GM23338 (cell line): ENCODE measurements around the gene MIGA1.
A peak's percentile ranks its signal among the peaks of the same experiment; 100 is the strongest.

ENCODE experiments used
- TF ChIP-seq, protein P1 (sequence below), 2 experiments: fragments of 200-600 bp in 1 of 2; sonication (generic) in 1 of 2; conservative IDR thresholded peaks; 2 replicates each; pipeline versions ENCODE4 v1.5.1 to v1.6.1; 2016 to 2017; ENCODE audit warnings: antibody characterized with exemption in 2 of 2, low read depth in 2 of 2, mild to moderate bottlenecking in 2 of 2, moderate library complexity in 1 of 2
- TF ChIP-seq, protein P2 (sequence below): IDR thresholded peaks from 2 replicates; pipeline ENCODE4 v1.6.1; 2016; ENCODE audit warnings: antibody characterized with exemption

DNA sequence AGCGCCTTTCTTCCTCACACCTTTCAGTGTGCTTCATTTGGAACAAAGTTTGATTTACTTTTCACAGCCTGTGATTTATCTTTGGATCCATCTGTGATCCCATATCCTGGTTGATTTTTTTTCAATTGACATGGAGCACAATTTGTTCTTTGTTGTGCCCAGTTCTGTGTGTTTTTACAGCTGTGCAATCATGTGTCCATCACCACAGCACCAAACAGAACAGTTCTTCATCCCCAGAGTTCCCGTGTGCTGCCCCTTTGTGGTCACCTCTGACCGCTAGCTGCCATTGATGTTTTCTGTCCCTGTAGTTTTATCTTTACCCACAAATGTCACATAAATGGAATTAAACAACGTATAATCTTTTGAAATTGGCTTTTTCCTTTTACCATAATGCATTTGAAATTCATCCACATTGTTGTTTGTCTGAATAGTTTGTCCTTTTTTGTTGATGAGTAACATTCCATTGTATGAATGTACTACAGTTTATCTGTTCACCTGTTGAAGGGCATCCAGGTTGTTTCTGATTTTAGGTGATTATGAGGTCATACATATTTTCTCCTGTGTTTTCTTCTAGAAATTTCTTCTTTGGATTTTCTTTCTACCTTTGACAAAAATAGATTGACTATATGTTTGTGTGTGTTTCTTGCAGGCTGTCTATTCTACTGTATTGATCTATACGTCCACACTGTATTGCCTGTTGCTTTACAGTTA is 17.4 kb downstream of the MIGA1 start:
- TF ChIP-seq, protein P1, sequence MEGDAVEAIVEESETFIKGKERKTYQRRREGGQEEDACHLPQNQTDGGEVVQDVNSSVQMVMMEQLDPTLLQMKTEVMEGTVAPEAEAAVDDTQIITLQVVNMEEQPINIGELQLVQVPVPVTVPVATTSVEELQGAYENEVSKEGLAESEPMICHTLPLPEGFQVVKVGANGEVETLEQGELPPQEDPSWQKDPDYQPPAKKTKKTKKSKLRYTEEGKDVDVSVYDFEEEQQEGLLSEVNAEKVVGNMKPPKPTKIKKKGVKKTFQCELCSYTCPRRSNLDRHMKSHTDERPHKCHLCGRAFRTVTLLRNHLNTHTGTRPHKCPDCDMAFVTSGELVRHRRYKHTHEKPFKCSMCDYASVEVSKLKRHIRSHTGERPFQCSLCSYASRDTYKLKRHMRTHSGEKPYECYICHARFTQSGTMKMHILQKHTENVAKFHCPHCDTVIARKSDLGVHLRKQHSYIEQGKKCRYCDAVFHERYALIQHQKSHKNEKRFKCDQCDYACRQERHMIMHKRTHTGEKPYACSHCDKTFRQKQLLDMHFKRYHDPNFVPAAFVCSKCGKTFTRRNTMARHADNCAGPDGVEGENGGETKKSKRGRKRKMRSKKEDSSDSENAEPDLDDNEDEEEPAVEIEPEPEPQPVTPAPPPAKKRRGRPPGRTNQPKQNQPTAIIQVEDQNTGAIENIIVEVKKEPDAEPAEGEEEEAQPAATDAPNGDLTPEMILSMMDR (conservative IDR thresholded peaks at IDR 0.05; ENCODE audit: low read depth in 2 of 2), result peak; percentile 23 to 50
- TF ChIP-seq, protein P2, sequence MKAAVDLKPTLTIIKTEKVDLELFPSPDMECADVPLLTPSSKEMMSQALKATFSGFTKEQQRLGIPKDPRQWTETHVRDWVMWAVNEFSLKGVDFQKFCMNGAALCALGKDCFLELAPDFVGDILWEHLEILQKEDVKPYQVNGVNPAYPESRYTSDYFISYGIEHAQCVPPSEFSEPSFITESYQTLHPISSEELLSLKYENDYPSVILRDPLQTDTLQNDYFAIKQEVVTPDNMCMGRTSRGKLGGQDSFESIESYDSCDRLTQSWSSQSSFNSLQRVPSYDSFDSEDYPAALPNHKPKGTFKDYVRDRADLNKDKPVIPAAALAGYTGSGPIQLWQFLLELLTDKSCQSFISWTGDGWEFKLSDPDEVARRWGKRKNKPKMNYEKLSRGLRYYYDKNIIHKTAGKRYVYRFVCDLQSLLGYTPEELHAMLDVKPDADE, result no peak
